ENCODE results near the gene DAPK2.

Gene DAPK2

GRCh38 chr15:63881431-63881830 is 164.9 kb downstream of the DAPK2 start:
- no peak for TF ChIP-seq CTCF (IDR thresholded peaks at IDR 0.05; ENCODE audit: extremely low read depth, missing control alignments)
- no peak for DNase-seq (ENCODE audit: low spot score)

GRCh38 chr15:63880744-63881143 is 165.5 kb downstream of the DAPK2 start:
- no peak for TF ChIP-seq CTCF (IDR thresholded peaks at IDR 0.05; ENCODE audit: extremely low read depth, missing control alignments)
- DNase-seq (ENCODE audit: low spot score), result no peak

DNA sequence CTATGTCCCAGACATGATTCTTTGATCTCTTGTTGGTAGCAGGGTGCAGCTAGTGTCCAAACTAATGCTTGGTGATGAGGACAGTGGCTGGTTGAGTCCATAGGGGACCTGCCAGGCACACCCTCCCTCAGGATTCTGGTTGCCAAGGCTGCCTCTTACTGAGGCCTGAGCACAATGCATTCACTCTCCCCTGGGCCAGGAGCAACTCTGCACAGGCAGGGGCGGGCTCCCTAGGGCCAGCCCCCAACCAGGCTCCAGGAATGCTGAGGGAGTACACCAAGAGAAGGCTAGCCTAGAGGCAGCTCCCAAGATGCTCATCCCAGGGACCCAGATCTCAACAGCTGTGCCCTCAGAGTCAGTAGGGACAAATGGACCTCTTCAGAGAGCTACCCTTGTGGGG is 166.3 kb downstream of the DAPK2 start:
- no peak for DNase-seq (ENCODE audit: low spot score)
- no peak for TF ChIP-seq CTCF (IDR thresholded peaks at IDR 0.05; ENCODE audit: extremely low read depth, missing control alignments)

- DNase-seq (ENCODE audit: low spot score), result no peak
Measured at GRCh38 chr15:63879211-63879610, 167.1 kb downstream of the DAPK2 start.

DNA sequence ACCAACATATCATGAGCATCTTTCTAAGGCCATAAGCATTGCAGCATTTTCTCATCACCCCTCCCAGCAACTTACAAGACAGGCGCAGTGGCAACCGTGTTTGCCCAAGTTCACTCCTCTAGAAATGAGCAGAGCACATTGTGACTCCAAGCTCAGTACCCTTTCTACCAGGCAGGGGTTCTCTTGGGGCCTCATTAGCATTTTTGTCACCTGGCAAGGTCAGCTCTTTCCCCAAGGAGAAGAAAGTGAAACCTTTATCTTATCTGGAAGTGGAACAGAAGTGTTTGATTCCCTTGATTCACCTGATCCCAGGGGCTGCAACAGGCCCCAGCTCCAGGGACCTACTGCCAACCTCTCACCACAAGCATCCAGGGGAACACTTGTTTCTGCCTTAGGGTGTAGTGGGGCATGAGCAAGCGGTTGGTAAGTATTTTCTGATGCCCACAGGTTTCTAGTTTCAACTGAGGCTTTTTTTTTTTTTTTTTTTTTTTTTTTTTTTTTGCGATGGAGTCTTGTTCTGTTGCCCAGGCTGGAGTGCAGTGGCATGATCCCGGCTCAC is 168.5 kb downstream of the DAPK2 start:
- TF ChIP-seq CTCF (IDR thresholded peaks at IDR 0.05; ENCODE audit: extremely low read depth, missing control alignments), result no peak
- no peak for DNase-seq (ENCODE audit: low spot score)

More at GRCh38 chr15:63879211-63879610, 167.1 kb downstream of the DAPK2 start:
- no peak for TF ChIP-seq CTCF (IDR thresholded peaks at IDR 0.05; ENCODE audit: extremely low read depth, missing control alignments)

- no peak for TF ChIP-seq CTCF (IDR thresholded peaks at IDR 0.05; ENCODE audit: extremely low read depth, missing control alignments)
- no peak for DNase-seq (ENCODE audit: low spot score)
Measured at GRCh38 chr15:63876085-63876662, 170.1 kb downstream of the DAPK2 start.

DNA sequence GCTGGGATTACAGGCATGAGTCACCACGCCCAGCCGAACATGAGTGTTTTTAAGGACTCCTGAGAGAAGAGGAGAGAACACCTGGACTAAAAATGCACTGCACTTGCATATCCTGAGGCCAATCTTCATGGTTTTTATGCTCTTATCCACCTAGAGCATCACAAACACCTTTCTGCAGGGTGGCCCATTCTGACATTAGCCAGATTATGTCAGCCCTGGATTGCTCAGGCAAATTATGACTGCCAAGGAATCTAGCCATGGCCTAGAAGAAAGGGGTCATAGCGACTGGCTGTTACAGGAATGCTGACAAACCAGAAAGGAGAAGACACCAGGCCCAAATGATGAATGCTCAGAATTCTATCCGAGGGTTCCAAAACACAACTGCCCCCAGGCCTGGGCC is 171.7 kb downstream of the DAPK2 start:
- no peak for DNase-seq (ENCODE audit: low spot score)
- no peak for TF ChIP-seq CTCF (IDR thresholded peaks at IDR 0.05; ENCODE audit: extremely low read depth, missing control alignments)
